ENCODE results near the gene ZIK1. TPM values are rescaled to one million over a fixed set of nuclear protein-coding genes. Genes with fewer than 3 reads are reported as not detected.
A peak's percentile ranks its signal among the peaks of the same experiment; 100 is the strongest.

The ZIK1 gene
- total RNA-seq, 1 experiment from 2014 or later = not detected

DNA sequence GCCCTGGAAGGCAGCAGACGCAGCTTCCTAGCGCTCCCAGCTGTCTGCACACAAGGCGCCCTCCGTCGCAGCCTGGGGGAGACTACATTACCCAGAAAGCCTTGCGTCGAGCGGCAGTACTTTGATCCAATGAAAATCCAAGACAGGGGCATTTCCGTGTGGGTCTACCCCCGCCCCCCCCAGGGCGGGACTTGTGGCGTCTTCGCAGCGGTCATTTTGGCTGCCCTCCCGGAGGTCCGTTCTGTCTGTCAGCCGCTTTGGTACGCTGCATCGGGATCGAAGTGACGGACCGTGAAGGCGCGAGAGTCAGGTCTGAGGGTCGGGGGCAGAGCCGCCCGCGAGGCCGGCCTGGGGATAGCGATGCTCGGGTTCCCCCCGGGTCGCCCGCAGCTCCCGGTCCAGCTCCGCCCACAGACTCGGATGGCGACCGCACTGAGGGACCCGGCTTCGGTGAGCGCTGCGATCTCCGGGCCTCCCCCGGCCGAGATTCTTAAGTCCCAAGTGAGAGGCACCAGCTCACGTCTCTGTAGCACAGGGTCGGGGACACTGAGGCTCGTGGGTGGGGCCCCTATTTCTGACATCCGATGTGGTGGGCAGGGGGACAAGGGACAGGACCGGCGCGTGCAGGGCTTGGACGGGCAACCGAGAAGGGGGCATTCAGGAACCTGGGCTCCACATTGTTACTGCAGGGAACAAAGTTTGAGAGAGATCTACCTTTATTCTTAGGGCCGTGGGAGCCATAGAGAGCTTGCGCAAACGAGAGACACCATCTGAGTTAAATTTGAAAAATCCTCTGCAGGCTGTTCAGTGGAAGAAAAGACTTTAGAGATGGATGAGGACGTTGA is 49.3 kb downstream of the ZIK1 start, which contains the start of gene ZNF211:
Gene ZNF211, plus strand, starts transcription at position 182 of the 845 bp plus-strand sequence. Its CDS starts 179 bp downstream, at position 361.
- H3K4me1 ChIP-seq (ENCODE audit: control insufficient read depth in 1 of 2, insufficient read depth in 2 of 2, low read length in 2 of 2) = peaks cover 3 to 7% of the 10 kb centered on the region in 2 experiments; a peak in 2 of 4 replicates
- intact Hi-C loops (cut with micrococcal nuclease) = loop anchor here (2.0 to 10.0 kb wide), 2 partner anchors 48 to 282 kb away; partner anchors contain the start of genes ZNF417 and ZNF551
- H2AFZ ChIP-seq (ENCODE audit: low read depth, low read length, poor library complexity, severe bottlenecking) = peak within 1 kb of the TSS; percentile 43
- H3K9ac ChIP-seq (ENCODE audit: low read length) = peak within 1 kb of the TSS; percentile 49
- no peaks in the 10 kb centered on the region for H3K9me2 ChIP-seq (ENCODE audit: insufficient read depth)
- TF ChIP-seq ELF1 (IDR thresholded peaks at IDR 0.05; ENCODE audit: borderline replicate concordance, low read depth) = peak; percentile 78
- no peak for TF ChIP-seq ATF3 (IDR thresholded peaks at IDR 0.05)
- 0 out of 2 replicates have a peak, but pooled peaks have one; percentile 34 for TF ChIP-seq EGR1 (IDR thresholded peaks at IDR 0.05; ENCODE audit: low read depth)
- TF ChIP-seq POLR2AphosphoS5 (IDR thresholded peaks at IDR 0.05; ENCODE audit: low read depth, low read length) = peak; percentile 68
- peak; percentile 60 for TF ChIP-seq YY1 (IDR thresholded peaks at IDR 0.05; ENCODE audit: extremely low read depth, insufficient replicate concordance, low read depth, low read length)
- peak; percentile 92 for TF ChIP-seq SP1 (IDR thresholded peaks at IDR 0.05; ENCODE audit: low read depth)
- H3K36me3 ChIP-seq (ENCODE audit: control insufficient read depth in 1 of 2, insufficient read depth in 2 of 2, low read length in 2 of 2) = no peaks in the 10 kb centered on the region
- peaks cover 12 to 16% of the 10 kb centered on the region in 2 experiments; a peak in 2 of 4 replicates for H3K9me3 ChIP-seq (ENCODE audit: control insufficient read depth in 1 of 2, insufficient read depth in 1 of 2, low read depth in 1 of 2, low read length in 2 of 2)
- peak within 1 kb of the TSS; percentile 76 to 79 for H3K4me3 ChIP-seq (replicated peaks in 1 of 2; ENCODE audit: low read depth in 1 of 2, low read length in 2 of 2)
- CTCF ChIA-PET = interaction anchor here (1.3 kb wide), 1 partner anchor 48 kb away, joined by 4 read pairs; the partner anchor contains the start of gene ZNF551
- H4K20me1 ChIP-seq (ENCODE audit: insufficient read depth) = no peaks in the 10 kb centered on the region
- ATAC-seq (peak; percentile 99), DNase-seq (ENCODE audit: low read depth, low spot score) (peak; percentile 88)
- H3K27ac ChIP-seq (ENCODE audit: low read depth, low read length) = peak within 1 kb of the TSS; percentile 43; the same call in 1 of the 2 replicates
- no peaks in the 10 kb centered on the region for H3K79me2 ChIP-seq (ENCODE audit: insufficient read depth, low read length)
- no peaks in the 10 kb centered on the region for H3K27me3 ChIP-seq (ENCODE audit: insufficient read depth, low read length)
- POLR2A ChIA-PET = no interaction called here
- H3K4me2 ChIP-seq (ENCODE audit: low read length) = peak within 1 kb of the TSS; percentile 90
- no TSS peak for BruUV-seq (replicated peaks)
- RAD21 ChIA-PET (ENCODE audit: low non-redundant PET in 1 of 2, low total read pairs in 2 of 2, uncharacterized antibody in 2 of 2, unreplicated experiment in 2 of 2) = no interaction called here

- no TSS peak for BruUV-seq (replicated peaks)
- RAD21 ChIA-PET (ENCODE audit: low non-redundant PET in 1 of 2, low total read pairs in 2 of 2, uncharacterized antibody in 2 of 2, unreplicated experiment in 2 of 2) = no interaction called here
- Histone ChIP-seq H3K4me2 (ENCODE audit: low read length) (peak overlapping the region; percentile 90), H3K9me2 (ENCODE audit: insufficient read depth) (no peaks in the 10 kb centered on the region), H3K79me2 (ENCODE audit: insufficient read depth, low read length) (no peaks in the 10 kb centered on the region), H3K27me3 (ENCODE audit: insufficient read depth, low read length) (no peaks in the 10 kb centered on the region), H3K4me1 (ENCODE audit: control insufficient read depth in 1 of 2, insufficient read depth in 2 of 2, low read length in 2 of 2) (peaks cover 3 to 7% of the 10 kb centered on the region in 2 experiments; a peak in 2 of 4 replicates), H3K4me3 (replicated peaks in 1 of 2; ENCODE audit: low read depth in 1 of 2, low read length in 2 of 2) (peak overlapping the region; percentile 76 to 79), H3K36me3 (ENCODE audit: control insufficient read depth in 1 of 2, insufficient read depth in 2 of 2, low read length in 2 of 2) (no peaks in the 10 kb centered on the region; a peak in 1 of 4 replicates), H3K9me3 (ENCODE audit: control insufficient read depth in 1 of 2, insufficient read depth in 1 of 2, low read depth in 1 of 2, low read length in 2 of 2) (peaks cover 12 to 18% of the 10 kb centered on the region in 2 experiments; a peak in 2 of 4 replicates), H4K20me1 (ENCODE audit: insufficient read depth) (no peaks in the 10 kb centered on the region), H3K9ac (ENCODE audit: low read length) (0 out of 2 replicates have a peak overlapping the region, but pooled peaks have one; percentile 49), H3K27ac (ENCODE audit: low read depth, low read length) (no peak overlapping the region), H2AFZ (ENCODE audit: low read depth, low read length, poor library complexity, severe bottlenecking) (no peak overlapping the region)
- no peak for ATAC-seq
- POLR2A ChIA-PET = no interaction called here
- CTCF ChIA-PET = no interaction called here
- intact Hi-C loops (cut with micrococcal nuclease) = loop anchor here (2.0 to 10.0 kb wide), 2 partner anchors 47 to 281 kb away; partner anchors contain the start of genes ZNF417 and ZNF551
- DNase-seq (ENCODE audit: low read depth, low spot score) = no peak
- TF ChIP-seq ATF3 (IDR thresholded peaks at IDR 0.05) (no peak), ELF1 (IDR thresholded peaks at IDR 0.05; ENCODE audit: borderline replicate concordance, low read depth) (no peak), ZFX (IDR thresholded peaks at IDR 0.05) (no peak), RAD21 (IDR thresholded peaks at IDR 0.05; ENCODE audit: low read depth) (no peak), EGR1 (IDR thresholded peaks at IDR 0.05; ENCODE audit: low read depth) (no peak), YY1 (IDR thresholded peaks at IDR 0.05; ENCODE audit: extremely low read depth, insufficient replicate concordance, low read depth, low read length) (no peak), POLR2A (IDR thresholded peaks at IDR 0.05; ENCODE audit: borderline replicate concordance, extremely low read depth, insufficient read depth, insufficient read length) (no peak), EZH2phosphoT487 (IDR thresholded peaks at IDR 0.05; ENCODE audit: borderline replicate concordance) (no peak), ZNF274 (IDR thresholded peaks at IDR 0.05; ENCODE audit: low read depth, low read length) (no peak)
- TF ChIP-seq, protein P1, sequence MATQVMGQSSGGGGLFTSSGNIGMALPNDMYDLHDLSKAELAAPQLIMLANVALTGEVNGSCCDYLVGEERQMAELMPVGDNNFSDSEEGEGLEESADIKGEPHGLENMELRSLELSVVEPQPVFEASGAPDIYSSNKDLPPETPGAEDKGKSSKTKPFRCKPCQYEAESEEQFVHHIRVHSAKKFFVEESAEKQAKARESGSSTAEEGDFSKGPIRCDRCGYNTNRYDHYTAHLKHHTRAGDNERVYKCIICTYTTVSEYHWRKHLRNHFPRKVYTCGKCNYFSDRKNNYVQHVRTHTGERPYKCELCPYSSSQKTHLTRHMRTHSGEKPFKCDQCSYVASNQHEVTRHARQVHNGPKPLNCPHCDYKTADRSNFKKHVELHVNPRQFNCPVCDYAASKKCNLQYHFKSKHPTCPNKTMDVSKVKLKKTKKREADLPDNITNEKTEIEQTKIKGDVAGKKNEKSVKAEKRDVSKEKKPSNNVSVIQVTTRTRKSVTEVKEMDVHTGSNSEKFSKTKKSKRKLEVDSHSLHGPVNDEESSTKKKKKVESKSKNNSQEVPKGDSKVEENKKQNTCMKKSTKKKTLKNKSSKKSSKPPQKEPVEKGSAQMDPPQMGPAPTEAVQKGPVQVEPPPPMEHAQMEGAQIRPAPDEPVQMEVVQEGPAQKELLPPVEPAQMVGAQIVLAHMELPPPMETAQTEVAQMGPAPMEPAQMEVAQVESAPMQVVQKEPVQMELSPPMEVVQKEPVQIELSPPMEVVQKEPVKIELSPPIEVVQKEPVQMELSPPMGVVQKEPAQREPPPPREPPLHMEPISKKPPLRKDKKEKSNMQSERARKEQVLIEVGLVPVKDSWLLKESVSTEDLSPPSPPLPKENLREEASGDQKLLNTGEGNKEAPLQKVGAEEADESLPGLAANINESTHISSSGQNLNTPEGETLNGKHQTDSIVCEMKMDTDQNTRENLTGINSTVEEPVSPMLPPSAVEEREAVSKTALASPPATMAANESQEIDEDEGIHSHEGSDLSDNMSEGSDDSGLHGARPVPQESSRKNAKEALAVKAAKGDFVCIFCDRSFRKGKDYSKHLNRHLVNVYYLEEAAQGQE (IDR thresholded peaks at IDR 0.05; ENCODE audit: low read depth) = no peak
Measured at GRCh38 chr19:57633832-57634131, 49.8 kb downstream of the ZIK1 start.
